Stimulated activated CD8-positive, alpha-beta memory T cell treated with anti-CD3 and anti-CD28 coated beads, Interleukin-7, amount 100 ng/mL, for 1 hour (primary cell): ENCODE results near the gene WRAP73.

ENCODE experiments used
- DNase-seq, 2 donors: peaks; one replicate each; pipeline ENCODE4 v3.0.0-alpha.2; 2020; ENCODE audit warnings: low read depth in 2 of 2

Gene WRAP73

DNA sequence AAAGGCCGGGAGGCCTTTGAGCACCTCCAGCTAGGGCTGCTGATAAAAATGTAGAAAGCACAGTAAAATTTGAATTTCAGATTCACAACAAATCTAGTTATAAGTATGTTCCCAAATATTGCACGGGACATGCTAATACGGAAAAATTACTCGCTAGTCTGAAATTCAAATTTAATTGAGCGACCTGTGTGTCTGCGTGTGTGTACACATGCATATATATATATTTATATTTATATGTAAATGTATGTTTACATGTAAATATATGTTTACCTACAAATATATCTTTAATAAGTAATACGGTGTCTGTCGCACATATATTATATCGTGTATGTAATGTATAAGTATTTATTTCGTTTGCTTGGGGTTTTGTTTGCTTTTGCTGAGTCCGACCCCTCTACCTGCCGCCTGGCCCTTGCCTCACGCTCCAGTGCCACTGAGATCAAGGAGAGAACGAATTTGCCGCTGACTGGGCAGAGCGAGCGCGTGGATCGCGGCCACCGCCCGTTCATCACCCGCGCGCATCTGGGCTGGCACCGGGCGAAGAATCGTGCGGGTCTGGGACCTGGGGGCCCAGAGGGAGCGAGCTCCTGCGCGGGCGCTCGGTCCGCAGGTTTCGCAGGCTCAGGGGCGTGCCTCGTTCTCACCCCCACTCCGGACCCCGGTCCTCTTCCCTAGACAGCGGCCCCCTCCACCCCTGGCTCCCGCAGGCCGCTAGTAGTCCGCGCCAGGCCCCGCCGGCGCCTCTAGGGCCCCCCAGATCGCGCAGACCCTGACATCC lies 534 bp upstream of the WRAP73 start:
- no peak for DNase-seq

- DNase-seq, result no peak
Observed at GRCh38 chr1:3646596-3646995, 3.3 kb downstream of the WRAP73 start.

GRCh38 chr1:3645666-3646355 lies 4.1 kb downstream of the WRAP73 start:
- no peak for DNase-seq

DNA sequence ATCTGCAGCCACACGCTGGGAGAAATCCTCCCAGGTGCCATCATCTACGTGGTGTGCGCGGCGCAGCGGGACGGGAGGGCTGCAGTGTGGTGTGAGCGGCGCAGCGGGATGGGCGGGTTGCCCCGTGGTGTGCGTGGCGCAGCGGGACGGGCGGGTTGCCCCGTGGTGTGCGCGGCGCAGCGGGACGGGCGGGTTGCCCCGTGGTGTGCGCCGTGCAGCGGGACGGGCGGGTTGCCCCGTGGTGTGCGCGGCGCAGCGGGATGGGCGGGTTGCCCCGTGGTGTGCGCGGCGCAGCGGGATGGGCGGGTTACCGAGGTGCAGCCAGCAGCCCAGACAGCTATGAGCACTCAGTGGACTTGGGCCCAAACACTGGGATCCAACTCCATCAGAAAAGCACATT lies 4.7 kb downstream of the WRAP73 start:
- no peak for DNase-seq

GRCh38 chr1:3644273-3644672 lies 5.6 kb downstream of the WRAP73 start:
- no peak for DNase-seq

GRCh38 chr1:3642919-3643675 lies 6.8 kb downstream of the WRAP73 start:
- DNase-seq, result no peak

DNA sequence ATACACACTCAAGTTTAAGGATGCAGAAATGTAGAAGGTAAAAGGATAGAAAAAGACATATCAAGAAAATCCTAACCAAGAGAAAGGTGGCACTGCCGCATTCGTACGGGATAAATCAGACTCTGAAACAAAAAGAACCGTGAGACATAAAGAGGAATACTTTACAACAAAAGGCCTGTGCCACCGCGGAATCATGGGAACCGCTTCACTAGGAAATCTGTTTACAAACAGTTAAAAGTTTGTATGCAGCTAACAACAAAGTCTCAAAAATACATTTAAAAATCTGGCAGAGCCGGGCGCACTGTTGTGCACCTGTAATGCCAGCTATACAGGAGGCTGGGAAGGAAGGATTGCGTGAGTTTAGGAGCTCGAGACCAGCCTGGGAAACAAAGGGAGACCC lies 8.1 kb downstream of the WRAP73 start:
- no peak for DNase-seq

GRCh38 chr1:3641046-3641760 lies 8.7 kb downstream of the WRAP73 start:
- no peak for DNase-seq

DNA sequence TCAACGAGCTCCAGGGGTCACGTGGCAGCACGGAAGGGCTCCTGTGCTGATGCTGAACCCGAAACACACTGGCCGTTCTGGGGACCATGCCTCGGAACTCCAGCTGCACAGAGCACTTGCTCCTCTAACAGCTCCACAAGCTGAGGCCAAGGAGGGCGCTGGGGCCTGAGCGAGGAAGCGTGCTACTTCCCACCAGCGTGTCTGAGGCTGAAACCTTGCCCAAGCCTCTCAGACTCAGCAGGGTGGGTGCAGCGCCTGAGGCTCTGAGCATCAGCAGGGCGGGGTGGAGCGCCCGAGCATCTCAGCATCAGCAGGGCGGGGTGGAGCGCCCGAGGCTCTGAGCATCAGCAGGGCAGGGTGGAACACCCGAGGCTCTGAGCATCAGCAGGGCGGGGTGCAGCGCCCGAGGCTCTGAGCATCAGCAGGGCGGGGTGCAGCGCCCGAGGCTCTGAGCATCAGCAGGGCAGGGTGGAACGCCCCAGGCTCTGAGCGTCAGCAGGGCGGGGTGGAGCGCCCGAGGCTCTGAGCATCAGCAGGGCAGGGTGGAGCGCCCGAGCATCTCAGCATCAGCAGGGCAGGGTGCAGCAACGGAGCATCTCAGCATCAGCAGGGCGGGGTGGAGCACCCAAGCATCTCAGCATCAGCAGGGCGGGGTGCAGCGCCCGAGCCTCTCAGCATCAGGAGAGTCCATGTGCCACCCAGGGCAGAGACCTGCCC lies 9.6 kb downstream of the WRAP73 start:
- DNase-seq, result no peak

- DNase-seq, result no peak
Observed at GRCh38 chr1:3639397-3639911, 10.4 kb downstream of the WRAP73 start.

DNA sequence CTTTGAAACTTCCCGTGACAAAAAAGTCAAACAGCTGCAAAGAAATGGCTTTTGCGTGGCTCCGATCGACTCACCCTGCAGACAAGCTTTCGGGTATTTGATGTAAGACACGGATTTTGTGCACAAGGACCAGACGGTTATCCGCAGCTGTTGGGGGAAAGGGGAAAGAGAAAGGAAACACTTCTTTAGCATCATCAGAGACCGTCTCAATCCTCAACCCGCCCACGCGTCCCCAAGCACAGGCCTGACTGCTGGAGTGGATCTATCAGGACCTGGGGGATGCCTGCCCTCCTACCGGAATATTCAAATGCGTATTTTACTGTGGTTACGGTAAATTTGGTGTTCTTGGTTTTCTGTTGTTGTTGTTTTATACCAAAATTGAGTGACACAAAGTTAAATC lies 11.2 kb downstream of the WRAP73 start:
- no peak for DNase-seq

GRCh38 chr1:3638027-3638426 lies 11.9 kb downstream of the WRAP73 start:
- DNase-seq, result no peak

DNA sequence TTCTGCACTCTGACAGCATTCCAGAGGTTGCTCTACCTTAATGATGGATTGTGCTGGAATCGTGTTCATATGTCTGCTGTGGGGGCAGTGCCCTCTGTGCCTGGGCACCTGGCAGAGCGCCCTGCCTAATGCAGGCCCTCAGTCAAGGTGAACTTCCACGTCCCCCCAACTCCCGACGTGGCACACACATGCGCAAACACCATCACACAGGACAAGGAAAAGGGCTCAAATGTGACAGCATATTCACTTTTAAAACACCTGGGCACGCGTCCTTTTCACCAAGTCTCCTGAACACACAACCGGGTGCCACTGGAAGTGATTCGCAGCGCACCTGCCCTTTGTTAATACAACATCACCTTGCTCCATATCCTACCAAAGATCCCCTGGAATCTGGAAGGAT lies 13.4 kb downstream of the WRAP73 start:
- no peak for DNase-seq

DNA sequence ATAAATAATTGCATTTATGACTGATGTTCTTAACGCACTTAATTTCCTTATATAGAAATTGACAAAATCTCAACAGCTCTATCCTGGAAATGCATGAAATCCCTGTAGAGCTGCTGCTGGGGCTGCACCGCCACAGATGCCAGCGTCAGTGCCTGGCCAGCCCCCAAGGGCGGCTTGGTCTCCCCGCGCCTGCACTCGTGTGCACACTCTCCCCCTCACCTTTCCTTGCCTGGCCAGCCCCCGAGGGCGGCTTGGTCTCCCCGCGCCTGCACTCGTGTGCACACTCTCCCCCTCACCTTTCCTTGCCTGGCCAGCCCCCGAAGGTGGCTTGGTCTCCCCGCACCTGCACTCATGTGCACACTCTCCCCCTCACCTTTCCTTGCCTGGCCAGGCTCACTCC lies 13.8 kb downstream of the WRAP73 start:
- no peak for DNase-seq

GRCh38 chr1:3634059-3634800 lies 15.7 kb downstream of the WRAP73 start:
- no peak for DNase-seq

- DNase-seq, result no peak
Observed at GRCh38 chr1:3633344-3634058, 16.4 kb downstream of the WRAP73 start.

DNA sequence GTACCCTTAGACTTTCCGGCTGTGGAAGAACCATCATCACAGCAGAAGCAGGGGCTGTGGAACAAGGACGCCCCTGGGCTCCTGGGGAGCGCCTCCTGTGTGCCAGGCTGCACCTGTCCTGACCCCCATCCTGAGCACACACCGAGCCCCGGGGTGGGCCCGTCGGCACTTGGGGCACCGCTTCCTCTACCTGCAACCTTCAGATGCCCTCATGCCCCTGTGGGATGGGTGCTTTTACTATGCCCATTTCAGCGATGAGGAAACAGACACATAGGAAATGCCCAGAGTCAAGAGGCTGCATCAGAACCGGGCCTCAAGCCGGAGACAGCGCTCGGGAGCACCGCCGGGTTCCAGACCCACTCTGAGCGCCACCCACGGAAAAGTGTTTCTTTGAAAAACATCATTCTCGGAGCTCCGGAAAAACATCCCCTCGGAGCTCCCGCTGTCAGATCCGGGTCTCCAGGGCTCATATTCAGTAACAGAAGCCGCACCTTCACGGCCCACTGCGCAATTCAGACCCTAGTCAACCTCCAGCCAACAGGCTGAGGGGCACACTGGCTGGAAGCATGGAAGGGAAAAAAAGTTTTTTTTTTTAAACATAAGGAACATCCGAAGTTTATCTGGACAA lies 17.1 kb downstream of the WRAP73 start:
- no peak for DNase-seq

DNA sequence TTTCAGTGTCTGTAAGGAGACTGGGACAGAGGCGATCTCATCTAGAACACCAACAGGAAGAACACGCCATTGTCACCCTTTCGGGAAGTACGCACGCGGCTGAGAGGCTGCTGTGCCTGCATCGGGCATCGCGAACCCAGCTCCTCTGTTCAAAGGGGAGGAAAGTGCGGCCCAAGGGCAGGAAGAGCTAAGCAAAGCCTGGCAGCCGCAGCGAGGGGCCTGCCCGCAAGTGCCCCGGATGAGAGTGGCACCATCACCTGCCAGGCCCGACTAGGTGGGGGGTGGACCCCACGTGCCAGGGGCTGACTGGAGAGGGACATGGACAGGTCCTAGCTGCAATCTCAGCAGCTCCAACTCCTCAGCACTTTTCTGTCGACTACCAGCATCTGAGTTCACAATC lies 17.6 kb downstream of the WRAP73 start:
- DNase-seq, result no peak
